HepG2 (cell line): ENCODE results near the gene VWA5B1. TPM values are rescaled to one million over a fixed set of nuclear protein-coding genes. Genes with fewer than 3 reads are reported as not detected.
A peak's percentile ranks its signal among the peaks of the same experiment; 100 is the strongest.

ENCODE experiments used
- ATAC-seq: fragments of 200-7000 bp; cut with Tn5 transposase; 3 replicates; pipeline ENCODE4 v1.9.1; 2020; ENCODE audit warnings: mild to moderate bottlenecking, moderate library complexity
- BruUV-seq: library from RNA; stranded (reverse); fragments of 400-500 nt; replicated peaks from 2 replicates; lab custom pipeline; 2021; lab: Mats Ljungman, UMichigan
- CTCF ChIA-PET: fragments of 300-600 bp; formaldehyde crosslinking; extraction: SDS; loops from one replicate; lab custom pipeline; 2021; ENCODE audit warnings: low total read pairs, inconsistent platforms, low intra/inter-chr PET ratio; lab: Yijun Ruan, JAX
- POLR2A ChIA-PET: fragments of 350-600 bp; sonication (Branson Sonifier 250); formaldehyde crosslinking; loops from one replicate; lab custom pipeline; 2020; ENCODE audit warnings: antibody characterized with exemption, inconsistent platforms; lab: Yijun Ruan, JAX
- DNase-seq: peaks from one replicate; pipeline ENCODE4 v3.0.0-alpha.2; 2015; ENCODE audit warnings: low spot score
- FAIRE-seq: peaks from 3 replicates; lab custom pipeline; 2011; peaks lifted over from hg19 to GRCh38; lab: Jason Lieb, UNC
- H2AFZ ChIP-seq: one replicate; pipeline ENCODE4 v1.6.1; 2011; ENCODE audit warnings: low read length, inconsistent platforms
- H3K27ac ChIP-seq: fragments of 300-600 bp; 3 replicates; pipeline ENCODE4 v1.8.0; 2011; ENCODE audit warnings: mixed run types, mild to moderate bottlenecking, mixed read lengths, low read length, inconsistent platforms; ENCODE audit not compliant: insufficient read depth; ENCODE audit errors: extremely low read length
- H3K27me3 ChIP-seq, 2 experiments: fragments of 200-600 bp in 1 of 2; 2 replicates in 1 of 2; 3 replicates in 1 of 2; pipeline versions ENCODE4 v1.6.0 to v1.8.0; 2011; ENCODE audit warnings: low read length in 2 of 2, mild to moderate bottlenecking in 2 of 2, moderate library complexity in 2 of 2, inconsistent platforms in 1 of 2; ENCODE audit not compliant: insufficient read depth in 2 of 2, control insufficient read depth in 1 of 2
- H3K36me3 ChIP-seq, 2 experiments: fragments of 200-600 bp in 1 of 2; replicated peaks in 1 of 2; 2 replicates in 1 of 2; 3 replicates in 1 of 2; pipeline versions ENCODE4 v1.5.1 to v1.8.0; 2011; ENCODE audit warnings: low read length in 2 of 2, inconsistent platforms in 1 of 2; ENCODE audit not compliant: insufficient read depth in 2 of 2, control insufficient read depth in 1 of 2
- H3K4me1 ChIP-seq: 2 replicates; pipeline ENCODE4 v1.5.1; 2012; ENCODE audit warnings: low read length, inconsistent platforms; ENCODE audit not compliant: insufficient read depth
- H3K4me2 ChIP-seq: 2 replicates; pipeline ENCODE4 v1.6.0; 2011; ENCODE audit warnings: low read depth, low read length, inconsistent platforms
- H3K4me3 ChIP-seq, 3 experiments: fragments of 200-600 bp in 1 of 3; sonication (generic), shearing (Covaris generic) in 1 of 3; replicated peaks in 1 of 3; 2 replicates each; pipeline ENCODE4 v1.5.1; 2011 to 2016; ENCODE audit warnings: low read length in 3 of 3, inconsistent platforms in 2 of 3, low read depth in 2 of 3, mild to moderate bottlenecking in 2 of 3, control low read depth in 1 of 3, mixed read lengths in 1 of 3; ENCODE audit not compliant: insufficient read depth in 1 of 3
- H3K79me2 ChIP-seq: one replicate; pipeline ENCODE4 v1.6.1; 2011; ENCODE audit warnings: low read length, inconsistent platforms; ENCODE audit not compliant: insufficient read depth
- H3K9ac ChIP-seq: 2 replicates; pipeline ENCODE4 v1.6.0; 2011; ENCODE audit warnings: mild to moderate bottlenecking, low read depth, low read length, inconsistent platforms; ENCODE audit not compliant: insufficient read depth
- H3K9me3 ChIP-seq: 2 replicates; pipeline ENCODE4 v1.5.1; 2012; ENCODE audit warnings: mild to moderate bottlenecking, low read length
- H4K20me1 ChIP-seq: 2 replicates; pipeline ENCODE4 v1.6.0; 2011; ENCODE audit warnings: inconsistent platforms, mild to moderate bottlenecking, low read length, moderate library complexity; ENCODE audit not compliant: insufficient read depth
- EHMT2 ChIP-seq: fragments of 200-600 bp; sonication (generic); IDR thresholded peaks from 2 replicates; pipeline ENCODE4 v1.7.0; 2017; ENCODE audit warnings: antibody characterized with exemption, low read depth, low read length, borderline replicate concordance
- FOSL2 ChIP-seq: sonication (generic); formaldehyde crosslinking; IDR thresholded peaks from 2 replicates; pipeline ENCODE4 v1.4.0; 2020; ENCODE audit warnings: missing genetic modification reagents
- MIER2 ChIP-seq: IDR thresholded peaks from 2 replicates; pipeline ENCODE4 v1.6.1; 2016; ENCODE audit warnings: missing biosample characterization, missing genetic modification reagents
- NR3C1 ChIP-seq: sonication (generic); formaldehyde crosslinking; IDR thresholded peaks from 2 replicates; pipeline ENCODE4 v1.4.0; 2020; ENCODE audit warnings: missing genetic modification reagents
- REST ChIP-seq, 2 experiments: IDR thresholded peaks; 2 replicates each; pipeline ENCODE4 v1.6.1; 2011 to 2012; ENCODE audit warnings: low read length in 2 of 2, borderline replicate concordance in 1 of 2, low read depth in 1 of 2, mild to moderate bottlenecking in 1 of 2, moderate library complexity in 1 of 2
- TRIM24 ChIP-seq: sonication (generic); formaldehyde crosslinking; IDR thresholded peaks from 2 replicates; pipeline ENCODE4 v1.8.0; 2022; ENCODE audit warnings: mild to moderate bottlenecking, missing genetic modification reagents
- WGBS: methylation state at CpG from one replicate; pipeline ENCODE4 v1.1.6; 2017; ENCODE audit warnings: low lambda C conversion rate; 5-methylcytosine and 5-hydroxymethylcytosine counted together
- in situ Hi-C: cut with HindIII; loops from 2 replicates; pipeline ENCODE4 v1.10.0; 2017; ENCODE audit warnings: low pct_unique_long_range_greater_than_20kb; ENCODE audit not compliant: extremely low pct_ligation_motif_present
- intact Hi-C: fragments of 100-400 bp; cut with micrococcal nuclease; formaldehyde crosslinking; loops from one replicate; pipeline ENCODE4 v1.10.0; 2022; ENCODE audit not compliant: unreplicated experiment
- polyA plus RNA-seq, 8 experiments: library from polyadenylated mRNA; depleted of rRNA in 3 of 8; stranded (reverse) in 7 of 8; unstranded in 1 of 8; fragments of >200 nt; fragmentation: Illumina TruSeq in 4 of 8; extraction: Trizol in 4 of 8; gene quantifications; 2 replicates each; pipeline versions ENCODE4 v1.2.1 to v1.2.3, GENCODE V29; 2011 to 2016; ENCODE audit warnings: low read depth in 4 of 8, missing spikeins in 1 of 8, mixed read lengths in 1 of 8; ENCODE audit not compliant: insufficient read depth in 1 of 8
- total RNA-seq, 5 experiments: library from RNA; depleted of rRNA; stranded (reverse); fragments of >200 nt; fragmentation: Illumina TruSeq; extraction: Trizol; gene quantifications; 2 replicates each; pipeline ENCODE4 v1.2.3, GENCODE V29; 2016; ENCODE audit warnings: low read depth in 1 of 5

Gene VWA5B1
- total and polyA plus RNA-seq, 2 of the 13 experiments (the other 11 are each of a cell fraction or from before 2014, with no cell fraction given) = not detected

DNA sequence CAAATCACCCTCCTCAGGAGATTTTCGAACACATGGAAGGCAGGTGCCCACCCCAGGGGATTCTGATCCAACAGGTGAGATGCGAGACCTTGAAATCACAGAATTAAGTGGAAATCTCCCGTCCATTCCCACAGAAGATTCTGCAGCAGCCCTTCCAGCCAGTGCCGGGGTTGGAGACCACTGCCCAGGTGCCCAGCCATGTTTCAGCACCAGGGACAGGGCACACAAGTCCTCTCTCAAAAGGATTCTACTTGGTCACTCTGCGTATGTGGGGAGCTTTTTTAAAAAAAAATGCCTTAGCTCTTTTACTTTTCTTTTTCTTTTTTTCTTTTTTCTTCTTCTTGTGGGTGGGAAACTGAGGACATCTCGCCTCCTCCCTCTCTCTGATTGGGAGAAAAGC, 80.7 kb downstream of the VWA5B1 start:
- Histone ChIP-seq H3K27ac (no peak overlapping the region), H3K9me3 (no peaks in the 10 kb centered on the region), H3K9ac (no peak overlapping the region), H4K20me1 (no peaks in the 10 kb centered on the region), H3K27me3 (peaks cover 1 to 35% of the 10 kb centered on the region in 2 experiments), H3K36me3 (no peaks in the 10 kb centered on the region), H3K4me1 (peaks cover 8% of the 10 kb centered on the region; the same call in 1 of the 2 replicates), H3K4me3 (no peak overlapping the region), H3K4me2 (no peak overlapping the region), H2AFZ (no peak overlapping the region), H3K79me2 (no peaks in the 10 kb centered on the region)
- no TSS peak for BruUV-seq
- FAIRE-seq (no peak), ATAC-seq (no peak), DNase-seq (no peak)
- ChIA-PET CTCF (no interaction called here), POLR2A (no interaction called here)
- intact Hi-C loops = no loop called here
- WGBS = 20% methylated on average over 4 of the region's 6 CpGs
- in situ Hi-C loops = no loop called here
- TF ChIP-seq TRIM24 (CRISPR knock-in tag) (no peak), NR3C1 (no peak), FOSL2 (no peak), MIER2 (CRISPR knock-in tag) (peak; percentile 93), EHMT2 (peak; percentile 33; the same call in 1 of the 2 replicates), REST (IDR thresholded peaks at IDR 0.05; ENCODE audit: borderline replicate concordance in 1 of 2, low read depth in 1 of 2, low read length in 2 of 2) (peak; percentile 70 to 93)
